Stimulated activated memory B cell treated with anti-CD40 and anti-IgM and Interleukin-4, amounts not matched to agents 10 μg/mL and 1 μg/mL and 100 μg/mL, for 72 hours (primary cell): Measurements from ENCODE around the gene LONP2.
A peak's percentile ranks its signal among the peaks of the same experiment; 100 is the strongest.
"Not testable (repeated sequence)": the region's sequence is repeated elsewhere in the genome, so short reads cannot be mapped to it uniquely, and the experiment has no call there.

ENCODE experiments used
- ATAC-seq: fragments of 150-1000 bp; cut with Tn5 transposase; 2 replicates; pipeline ENCODE4 v1.10.0; 2021
- H3K27ac Mint-ChIP-seq: one replicate; pipeline ENCODE4 v1.8.0; 2022; ENCODE audit warnings: mild to moderate bottlenecking, mixed read lengths
- H3K27me3 Mint-ChIP-seq: one replicate; pipeline ENCODE4 v1.8.0; 2022; ENCODE audit warnings: mixed read lengths
- H3K36me3 Mint-ChIP-seq: one replicate; pipeline ENCODE4 v1.8.0; 2022; ENCODE audit warnings: mixed read lengths
- H3K4me1 Mint-ChIP-seq: one replicate; pipeline ENCODE4 v1.8.0; 2022; ENCODE audit warnings: mixed read lengths
- H3K4me3 Mint-ChIP-seq: one replicate; pipeline ENCODE4 v1.8.0; 2022; ENCODE audit warnings: mild to moderate bottlenecking, moderate library complexity, mixed read lengths
- H3K9me3 Mint-ChIP-seq: one replicate; pipeline ENCODE4 v1.8.0; 2022; ENCODE audit warnings: mixed read lengths

Gene LONP2

GRCh38 chr16:48356633-48357376 is 112.7 kb downstream of the LONP2 start:
- Mint-ChIP-seq H3K36me3 (peaks cover 30% of the 10 kb centered on the region), H3K4me1 (peaks cover 30% of the 10 kb centered on the region), H3K4me3 (no peak overlapping the region), H3K27me3 (no peaks in the 10 kb centered on the region), H3K27ac (peak overlapping the region; percentile 28), H3K9me3 (no peaks in the 10 kb centered on the region)
- ATAC-seq, result no peak

- H3K36me3 Mint-ChIP-seq, result peaks cover 37% of the 10 kb centered on the region
- H3K4me3 Mint-ChIP-seq, result no peak overlapping the region
- H3K27me3 Mint-ChIP-seq, result no peaks in the 10 kb centered on the region
- H3K27ac Mint-ChIP-seq, result no peak overlapping the region
- no peaks in the 10 kb centered on the region for H3K9me3 Mint-ChIP-seq
- no peak for ATAC-seq
- peaks cover 42% of the 10 kb centered on the region for H3K4me1 Mint-ChIP-seq
These were observed 114.3 kb downstream of the LONP2 start for GRCh38 chr16:48358419-48358818.

- peaks cover 49% of the 10 kb centered on the region for H3K4me1 Mint-ChIP-seq
These were observed 115.9 kb downstream of the LONP2 start for GRCh38 chr16:48359983-48360382.

GRCh38 chr16:48361012-48361411 is 116.9 kb downstream of the LONP2 start:
- no peak for ATAC-seq
- H3K27ac Mint-ChIP-seq, result peak overlapping the region; percentile 63
- H3K4me1 Mint-ChIP-seq, result peaks cover 57% of the 10 kb centered on the region
- H3K9me3 Mint-ChIP-seq, result no peaks in the 10 kb centered on the region
- no peaks in the 10 kb centered on the region for H3K27me3 Mint-ChIP-seq
- peaks cover 24% of the 10 kb centered on the region for H3K36me3 Mint-ChIP-seq
- no peak overlapping the region for H3K4me3 Mint-ChIP-seq

More at GRCh38 chr16:48359983-48360382, 115.9 kb downstream of the LONP2 start:
- no peak for ATAC-seq
- H3K4me3 Mint-ChIP-seq, result no peak overlapping the region
- H3K27ac Mint-ChIP-seq, result no peak overlapping the region
- peaks cover 29% of the 10 kb centered on the region for H3K36me3 Mint-ChIP-seq
- H3K27me3 Mint-ChIP-seq, result no peaks in the 10 kb centered on the region
- no peaks in the 10 kb centered on the region for H3K9me3 Mint-ChIP-seq

GRCh38 chr16:48361540-48362144 is 117.5 kb downstream of the LONP2 start:
- no peak for ATAC-seq
- H3K9me3 Mint-ChIP-seq, result no peaks in the 10 kb centered on the region
- H3K4me1 Mint-ChIP-seq, result peaks cover 55% of the 10 kb centered on the region
- peaks cover 24% of the 10 kb centered on the region for H3K36me3 Mint-ChIP-seq
- H3K27me3 Mint-ChIP-seq, result no peaks in the 10 kb centered on the region
- no peak overlapping the region for H3K4me3 Mint-ChIP-seq
- H3K27ac Mint-ChIP-seq, result peak overlapping the region; percentile 63

- no peak for ATAC-seq
- H3K9me3 Mint-ChIP-seq, result no peaks in the 10 kb centered on the region
- peak overlapping the region; percentile 79 for H3K4me3 Mint-ChIP-seq
- H3K27ac Mint-ChIP-seq, result peak overlapping the region; percentile 87
- no peaks in the 10 kb centered on the region for H3K27me3 Mint-ChIP-seq
- peaks cover 66% of the 10 kb centered on the region for H3K4me1 Mint-ChIP-seq
- peaks cover 18% of the 10 kb centered on the region for H3K36me3 Mint-ChIP-seq
These were observed 121.0 kb downstream of the LONP2 start for GRCh38 chr16:48365025-48365600.

- H3K4me1 Mint-ChIP-seq, result peaks cover 64% of the 10 kb centered on the region
- peak; percentile 99 for ATAC-seq
- no peaks in the 10 kb centered on the region for H3K27me3 Mint-ChIP-seq
- peaks cover 18% of the 10 kb centered on the region for H3K36me3 Mint-ChIP-seq
- H3K4me3 Mint-ChIP-seq, result peak overlapping the region; percentile 79
- H3K9me3 Mint-ChIP-seq, result no peaks in the 10 kb centered on the region
- H3K27ac Mint-ChIP-seq, result peak overlapping the region; percentile 87
These were observed 121.6 kb downstream of the LONP2 start for GRCh38 chr16:48365601-48366164.

GRCh38 chr16:48366165-48367093 is 122.3 kb downstream of the LONP2 start:
- Mint-ChIP-seq H3K36me3 (peaks cover 11% of the 10 kb centered on the region), H3K27me3 (no peaks in the 10 kb centered on the region), H3K27ac (peak overlapping the region; percentile 87), H3K4me1 (peaks cover 60% of the 10 kb centered on the region), H3K4me3 (peak overlapping the region; percentile 79), H3K9me3 (no peaks in the 10 kb centered on the region)
- peak; percentile 80 for ATAC-seq

- Mint-ChIP-seq H3K27me3 (no peaks in the 10 kb centered on the region), H3K27ac (peak overlapping the region; percentile 87), H3K9me3 (no peaks in the 10 kb centered on the region), H3K36me3 (no peaks in the 10 kb centered on the region), H3K4me3 (no peak overlapping the region), H3K4me1 (peaks cover 59% of the 10 kb centered on the region)
- ATAC-seq, result no peak
These were observed 123.4 kb downstream of the LONP2 start for GRCh38 chr16:48367441-48368049.

- no peaks in the 10 kb centered on the region for H3K36me3 Mint-ChIP-seq
- H3K27me3 Mint-ChIP-seq, result no peaks in the 10 kb centered on the region
- H3K4me1 Mint-ChIP-seq, result peaks cover 49% of the 10 kb centered on the region
- H3K27ac Mint-ChIP-seq, result peak overlapping the region; percentile 39
- ATAC-seq, result no peak
- no peaks in the 10 kb centered on the region for H3K9me3 Mint-ChIP-seq
- H3K4me3 Mint-ChIP-seq, result no peak overlapping the region
These were observed 125.7 kb downstream of the LONP2 start for GRCh38 chr16:48369765-48370164.

GRCh38 chr16:48370229-48370628 is 126.1 kb downstream of the LONP2 start:
- Mint-ChIP-seq H3K27me3 (no peaks in the 10 kb centered on the region), H3K36me3 (no peaks in the 10 kb centered on the region), H3K4me3 (no peak overlapping the region), H3K4me1 (peaks cover 45% of the 10 kb centered on the region), H3K27ac (peak overlapping the region; percentile 39), H3K9me3 (no peaks in the 10 kb centered on the region)
- ATAC-seq, result no peak

GRCh38 chr16:48370668-48371392 is 126.7 kb downstream of the LONP2 start:
- not testable (repeated sequence) for H3K27me3 Mint-ChIP-seq, H3K9me3 Mint-ChIP-seq, H3K36me3 Mint-ChIP-seq, H3K4me3 Mint-ChIP-seq, H3K27ac Mint-ChIP-seq, ATAC-seq
- H3K4me1 Mint-ChIP-seq, result peaks cover 39% of the 10 kb centered on the region

- H3K4me3 Mint-ChIP-seq, result no peak overlapping the region
- H3K36me3 Mint-ChIP-seq, result no peaks in the 10 kb centered on the region
- H3K27ac Mint-ChIP-seq, result no peak overlapping the region
- no peaks in the 10 kb centered on the region for H3K9me3 Mint-ChIP-seq
- H3K4me1 Mint-ChIP-seq, result peaks cover 37% of the 10 kb centered on the region
- H3K27me3 Mint-ChIP-seq, result no peaks in the 10 kb centered on the region
- ATAC-seq, result no peak
These were observed 127.3 kb downstream of the LONP2 start for GRCh38 chr16:48371393-48371780.

- H3K4me3 Mint-ChIP-seq, result no peak overlapping the region
These were observed 128.6 kb downstream of the LONP2 start for GRCh38 chr16:48372744-48373143.

More at GRCh38 chr16:48372744-48373143, 128.6 kb downstream of the LONP2 start:
- no peaks in the 10 kb centered on the region for H3K27me3 Mint-ChIP-seq
- H3K27ac Mint-ChIP-seq, result no peak overlapping the region
- H3K9me3 Mint-ChIP-seq, result no peaks in the 10 kb centered on the region
- H3K36me3 Mint-ChIP-seq, result no peaks in the 10 kb centered on the region
- H3K4me1 Mint-ChIP-seq, result peaks cover 24% of the 10 kb centered on the region
- no peak for ATAC-seq
